ENCODE data around the gene CDH13.

DNA sequence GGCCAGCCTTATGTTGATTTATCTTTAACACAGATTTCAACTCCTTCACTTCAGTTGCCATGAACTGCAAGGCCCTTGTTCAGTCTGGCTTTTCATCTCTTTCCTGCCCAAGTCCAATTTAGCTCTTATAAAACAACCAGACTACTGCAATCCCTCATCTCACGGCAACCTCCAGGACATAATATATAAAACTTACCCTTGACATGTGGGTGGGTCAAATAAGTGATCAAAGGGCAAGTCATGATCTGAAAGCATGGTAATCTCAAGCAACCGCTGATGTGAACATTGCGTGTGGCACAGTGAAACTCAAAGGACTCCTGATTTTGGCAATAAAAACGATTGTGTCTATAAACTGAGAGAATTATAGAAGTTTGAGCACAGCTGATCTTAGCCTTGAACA is 364.6 kb downstream of the CDH13 start:
- no peak for TF ChIP-seq ZNF217 (CRISPR knock-in tag; IDR thresholded peaks at IDR 0.05)
- TF ChIP-seq ZNF384 (IDR thresholded peaks at IDR 0.05; ENCODE audit: low read depth, low read length), result no peak
- no peak for TF ChIP-seq ETS1 (conservative IDR thresholded peaks at IDR 0.05; ENCODE audit: control insufficient read depth, low read depth, low read length)

All from K562 (cell line).